Astrocyte (in vitro differentiated cells and primary cell): ENCODE data around the gene SHTN1. TPM values are rescaled to one million over a fixed set of nuclear protein-coding genes. Genes with fewer than 3 reads are reported as not detected.

ENCODE experiments used
- DNase-seq: peaks from one replicate; pipeline ENCODE4 v3.0.0-alpha.2; 2010; ENCODE audit warnings: low read depth
- FAIRE-seq: peaks from 2 replicates; lab custom pipeline; 2011; peaks lifted over from hg19 to GRCh38; lab: Jason Lieb, UNC
- H2AFZ ChIP-seq: 2 replicates; pipeline ENCODE4 v1.6.0; 2012; ENCODE audit warnings: low read depth, low read length, inconsistent platforms
- H3K27ac ChIP-seq: 2 replicates; pipeline ENCODE4 v1.5.1; 2011; ENCODE audit warnings: low read depth, low read length, inconsistent platforms
- H3K27me3 ChIP-seq: 2 replicates; pipeline ENCODE4 v1.6.0; 2011; ENCODE audit warnings: low read length, inconsistent platforms; ENCODE audit not compliant: insufficient read depth
- H3K36me3 ChIP-seq: 2 replicates; pipeline ENCODE4 v1.5.1; 2011; ENCODE audit warnings: low read length, inconsistent platforms; ENCODE audit not compliant: insufficient read depth
- H3K4me1 ChIP-seq: 2 replicates; pipeline ENCODE4 v1.5.1; 2011; ENCODE audit warnings: low read length, inconsistent platforms; ENCODE audit not compliant: insufficient read depth
- H3K4me2 ChIP-seq: 2 replicates; pipeline ENCODE4 v1.6.0; 2012; ENCODE audit warnings: low read length, inconsistent platforms
- H3K4me3 ChIP-seq: 2 replicates; pipeline ENCODE4 v1.5.1; 2011; ENCODE audit warnings: low read depth, mild to moderate bottlenecking, low read length, inconsistent platforms; ENCODE audit not compliant: insufficient read depth
- H3K79me2 ChIP-seq: 2 replicates; pipeline ENCODE4 v1.6.0; 2012; ENCODE audit warnings: mild to moderate bottlenecking, low read length, inconsistent platforms; ENCODE audit not compliant: insufficient read depth
- H3K9ac ChIP-seq: 2 replicates; pipeline ENCODE4 v1.6.0; 2012; ENCODE audit warnings: mild to moderate bottlenecking, low read length, inconsistent platforms
- H3K9me3 ChIP-seq: 2 replicates; pipeline ENCODE4 v1.5.1; 2012; ENCODE audit warnings: low read depth, mild to moderate bottlenecking, low read length, inconsistent platforms; ENCODE audit not compliant: insufficient read depth
- H4K20me1 ChIP-seq: 2 replicates; pipeline ENCODE4 v1.6.0; 2012; ENCODE audit warnings: low read length, inconsistent platforms; ENCODE audit not compliant: insufficient read depth
- H3K27ac Mint-ChIP-seq: one replicate; pipeline ENCODE4 v1.8.0; 2021; ENCODE audit warnings: mild to moderate bottlenecking, mixed read lengths; ENCODE audit not compliant: unreplicated experiment
- H3K27me3 Mint-ChIP-seq: one replicate; pipeline ENCODE4 v1.8.0; 2021; ENCODE audit warnings: low read depth, mixed read lengths; ENCODE audit not compliant: unreplicated experiment
- H3K36me3 Mint-ChIP-seq: one replicate; pipeline ENCODE4 v1.8.0; 2021; ENCODE audit warnings: low read depth, mixed read lengths; ENCODE audit not compliant: unreplicated experiment
- H3K4me1 Mint-ChIP-seq: one replicate; pipeline ENCODE4 v1.8.0; 2021; ENCODE audit warnings: low read depth, mixed read lengths; ENCODE audit not compliant: unreplicated experiment
- H3K4me3 Mint-ChIP-seq: one replicate; pipeline ENCODE4 v1.8.0; 2021; ENCODE audit warnings: mild to moderate bottlenecking, moderate library complexity, mixed read lengths; ENCODE audit not compliant: unreplicated experiment
- H3K9me3 Mint-ChIP-seq: one replicate; pipeline ENCODE4 v1.8.0; 2021; ENCODE audit warnings: mild to moderate bottlenecking, mixed read lengths; ENCODE audit not compliant: unreplicated experiment
- EZH2 ChIP-seq: IDR thresholded peaks from 2 replicates; pipeline ENCODE4 v1.6.1; 2012; ENCODE audit warnings: mild to moderate bottlenecking, low read length, inconsistent platforms; ENCODE audit not compliant: insufficient read depth
- total RNA-seq: library from RNA; stranded (reverse); gene quantifications from 2 replicates; pipeline ENCODE4 v1.2.1, GENCODE V29; 2021
- TF ChIP-seq, protein P1 (sequence below): IDR thresholded peaks from 2 replicates; pipeline ENCODE4 v1.5.1; 2011; ENCODE audit warnings: low read depth, mild to moderate bottlenecking, inconsistent platforms, low read length, moderate library complexity; ENCODE audit not compliant: insufficient read depth

Gene SHTN1
- total RNA-seq, 1 donor from 2014 or later, result 32.7 TPM

DNA sequence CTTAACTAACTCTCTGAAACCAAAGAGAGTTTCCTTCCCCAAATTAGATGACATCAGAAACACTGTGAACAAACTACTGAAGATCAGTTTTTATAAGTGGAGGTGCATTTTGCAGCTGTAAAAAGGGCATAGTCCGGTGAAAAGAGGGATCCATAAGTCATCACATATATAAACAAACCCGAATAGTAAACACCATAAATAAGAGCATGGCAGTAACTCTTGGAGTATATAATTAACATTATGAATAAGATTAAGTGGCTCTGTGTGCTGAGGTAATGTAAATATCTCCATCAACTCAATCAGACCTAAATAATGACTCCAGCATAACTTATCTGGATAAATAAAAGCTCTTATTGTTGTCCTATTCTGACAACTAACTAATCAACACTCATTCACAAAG lies 43.0 kb upstream of the SHTN1 start:
- H3K4me1 Mint-ChIP-seq, result no peaks in the 10 kb centered on the region
- FAIRE-seq (no peak), DNase-seq (no peak)
- no peaks in the 10 kb centered on the region for H3K4me1 ChIP-seq
- no peak overlapping the region for H3K4me3 ChIP-seq
- H3K27ac Mint-ChIP-seq, result no peak overlapping the region
- no peaks in the 10 kb centered on the region for H3K27me3 ChIP-seq
- H4K20me1 ChIP-seq, result no peaks in the 10 kb centered on the region
- H3K36me3 Mint-ChIP-seq, result no peaks in the 10 kb centered on the region
- no peak overlapping the region for H3K27ac ChIP-seq
- H3K36me3 ChIP-seq, result no peaks in the 10 kb centered on the region
- no peak overlapping the region for H3K4me2 ChIP-seq
- H3K79me2 ChIP-seq, result no peaks in the 10 kb centered on the region
- no peak overlapping the region for H2AFZ ChIP-seq
- TF ChIP-seq, protein P1, sequence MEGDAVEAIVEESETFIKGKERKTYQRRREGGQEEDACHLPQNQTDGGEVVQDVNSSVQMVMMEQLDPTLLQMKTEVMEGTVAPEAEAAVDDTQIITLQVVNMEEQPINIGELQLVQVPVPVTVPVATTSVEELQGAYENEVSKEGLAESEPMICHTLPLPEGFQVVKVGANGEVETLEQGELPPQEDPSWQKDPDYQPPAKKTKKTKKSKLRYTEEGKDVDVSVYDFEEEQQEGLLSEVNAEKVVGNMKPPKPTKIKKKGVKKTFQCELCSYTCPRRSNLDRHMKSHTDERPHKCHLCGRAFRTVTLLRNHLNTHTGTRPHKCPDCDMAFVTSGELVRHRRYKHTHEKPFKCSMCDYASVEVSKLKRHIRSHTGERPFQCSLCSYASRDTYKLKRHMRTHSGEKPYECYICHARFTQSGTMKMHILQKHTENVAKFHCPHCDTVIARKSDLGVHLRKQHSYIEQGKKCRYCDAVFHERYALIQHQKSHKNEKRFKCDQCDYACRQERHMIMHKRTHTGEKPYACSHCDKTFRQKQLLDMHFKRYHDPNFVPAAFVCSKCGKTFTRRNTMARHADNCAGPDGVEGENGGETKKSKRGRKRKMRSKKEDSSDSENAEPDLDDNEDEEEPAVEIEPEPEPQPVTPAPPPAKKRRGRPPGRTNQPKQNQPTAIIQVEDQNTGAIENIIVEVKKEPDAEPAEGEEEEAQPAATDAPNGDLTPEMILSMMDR, result no peak
- no peak for TF ChIP-seq EZH2
- peaks cover 9% of the 10 kb centered on the region for H3K9me3 Mint-ChIP-seq
- H3K9ac ChIP-seq, result no peak overlapping the region
- H3K9me3 ChIP-seq, result no peaks in the 10 kb centered on the region
- H3K27me3 Mint-ChIP-seq, result peaks cover 4% of the 10 kb centered on the region
- H3K4me3 Mint-ChIP-seq, result no peak overlapping the region

DNA sequence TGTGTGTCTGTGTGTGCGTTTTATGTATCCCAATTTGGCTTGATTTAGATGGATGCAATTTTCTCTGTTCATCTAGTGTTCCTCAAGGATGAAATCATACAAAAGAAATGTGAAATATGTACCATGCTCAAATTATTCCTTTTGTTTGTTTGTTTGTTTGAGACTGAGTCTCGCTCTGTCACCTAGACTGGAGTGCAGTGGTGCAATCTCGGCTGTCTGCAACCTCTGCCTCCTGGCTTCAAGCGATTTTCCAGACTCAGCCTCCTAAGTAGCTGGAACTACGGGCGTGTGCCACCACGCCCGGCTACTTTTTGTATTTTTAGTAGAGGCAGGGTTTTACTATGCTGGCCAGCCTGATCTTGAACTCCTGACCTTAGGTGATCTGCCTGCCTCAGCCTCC lies 11.3 kb upstream of the SHTN1 start:
- Histone ChIP-seq H4K20me1 (no peaks in the 10 kb centered on the region), H3K4me1 (no peaks in the 10 kb centered on the region), H3K27ac (no peak overlapping the region), H3K4me3 (no peak overlapping the region), H3K27me3 (no peaks in the 10 kb centered on the region), H2AFZ (no peak overlapping the region), H3K79me2 (no peaks in the 10 kb centered on the region), H3K36me3 (no peaks in the 10 kb centered on the region), H3K9ac (no peak overlapping the region), H3K9me3 (no peaks in the 10 kb centered on the region), H3K4me2 (no peak overlapping the region)
- no peaks in the 10 kb centered on the region for H3K4me1 Mint-ChIP-seq
- no peaks in the 10 kb centered on the region for H3K9me3 Mint-ChIP-seq
- DNase-seq (no peak), FAIRE-seq (no peak)
- H3K4me3 Mint-ChIP-seq, result no peak overlapping the region
- no peaks in the 10 kb centered on the region for H3K36me3 Mint-ChIP-seq
- H3K27me3 Mint-ChIP-seq, result no peaks in the 10 kb centered on the region
- no peak for TF ChIP-seq EZH2
- TF ChIP-seq, protein P1, result no peak
- no peak overlapping the region for H3K27ac Mint-ChIP-seq

DNA sequence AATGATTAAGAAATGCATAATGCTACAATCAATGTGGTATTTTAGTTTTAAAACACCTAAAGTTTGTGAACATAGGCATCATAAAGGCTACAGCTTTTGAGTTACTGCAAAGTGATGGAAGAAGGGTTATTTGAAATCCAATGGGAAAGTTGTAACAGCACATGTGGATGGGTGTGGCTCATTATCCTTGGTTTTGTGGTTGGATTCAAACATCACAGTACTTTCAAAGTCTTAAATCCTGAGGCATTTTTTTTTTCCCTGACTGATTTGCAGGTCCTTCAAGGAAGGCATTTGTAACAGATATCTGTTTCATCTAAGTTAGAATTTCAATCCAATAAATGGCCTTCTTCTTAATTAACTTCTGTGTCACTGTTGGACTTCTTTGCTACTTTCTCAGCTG lies 9.8 kb upstream of the SHTN1 start:
- H3K9ac ChIP-seq, result no peak overlapping the region
- no peaks in the 10 kb centered on the region for H3K9me3 ChIP-seq
- no peaks in the 10 kb centered on the region for H3K27me3 ChIP-seq
- H3K79me2 ChIP-seq, result no peaks in the 10 kb centered on the region
- Mint-ChIP-seq H3K36me3 (no peaks in the 10 kb centered on the region), H3K9me3 (no peaks in the 10 kb centered on the region), H3K4me1 (no peaks in the 10 kb centered on the region), H3K4me3 (no peak overlapping the region), H3K27me3 (no peaks in the 10 kb centered on the region), H3K27ac (no peak overlapping the region)
- no peak for DNase-seq
- FAIRE-seq, result no peak
- no peaks in the 10 kb centered on the region for H3K36me3 ChIP-seq
- H3K4me1 ChIP-seq, result no peaks in the 10 kb centered on the region
- no peak for TF ChIP-seq EZH2
- TF ChIP-seq, protein P1, result no peak
- no peak overlapping the region for H3K4me3 ChIP-seq
- H4K20me1 ChIP-seq, result no peaks in the 10 kb centered on the region
- H3K4me2 ChIP-seq, result no peak overlapping the region
- H2AFZ ChIP-seq, result no peak overlapping the region
- no peak overlapping the region for H3K27ac ChIP-seq
